Globus pallidus (tissue), 1 donor: ENCODE data around the gene UNC50.

Experiments used
- DNase-seq: peaks from one replicate; pipeline ENCODE4 v3.0.0-alpha.2; 2015; ENCODE audit warnings: low spot score

The UNC50 gene

GRCh38 chr2:98608116-98608961, at the start of gene UNC50, which contains the start of gene COA5:
Gene UNC50 (plus strand): TSS chr2:98608589. CDS start chr2:98609760, 1,171 bp downstream.
Gene COA5 (minus strand): TSS chr2:98608512. CDS start chr2:98608405, 107 bp downstream.
- DNase-seq = peak; percentile 83

GRCh38 chr2:98558852-98559530, 49.4 kb upstream of the UNC50 start:
- DNase-seq = no peak

GRCh38 chr2:98559581-98559980, 48.8 kb upstream of the UNC50 start:
- DNase-seq = no peak

GRCh38 chr2:98560256-98560771, 48.1 kb upstream of the UNC50 start:
- DNase-seq = no peak

GRCh38 chr2:98561018-98561417, 47.4 kb upstream of the UNC50 start:
- DNase-seq = no peak

- DNase-seq = no peak
Measured at GRCh38 chr2:98561902-98562695, 46.3 kb upstream of the UNC50 start.

GRCh38 chr2:98563394-98563793, 45.0 kb upstream of the UNC50 start:
- DNase-seq = no peak

GRCh38 chr2:98564541-98565132, 43.8 kb upstream of the UNC50 start:
- DNase-seq = no peak

GRCh38 chr2:98565286-98565860, 43.0 kb upstream of the UNC50 start:
- DNase-seq = no peak

- no peak for DNase-seq
Measured at GRCh38 chr2:98565941-98566340, 42.4 kb upstream of the UNC50 start.

GRCh38 chr2:98568161-98568956, 40.0 kb upstream of the UNC50 start:
- DNase-seq = no peak

GRCh38 chr2:98569197-98569793, 39.1 kb upstream of the UNC50 start:
- DNase-seq = no peak

GRCh38 chr2:98569915-98570314, 38.5 kb upstream of the UNC50 start:
- no peak for DNase-seq

- DNase-seq = no peak
Measured at GRCh38 chr2:98570356-98570755, 38.0 kb upstream of the UNC50 start.

- DNase-seq = no peak
Measured at GRCh38 chr2:98571121-98571701, 37.2 kb upstream of the UNC50 start.

GRCh38 chr2:98571796-98572195, 36.6 kb upstream of the UNC50 start:
- DNase-seq = no peak

- DNase-seq = no peak
Measured at GRCh38 chr2:98572211-98572610, 36.2 kb upstream of the UNC50 start.

- no peak for DNase-seq
Measured at GRCh38 chr2:98572676-98573075, 35.7 kb upstream of the UNC50 start.

- DNase-seq = no peak
Measured at GRCh38 chr2:98573426-98573825, 35.0 kb upstream of the UNC50 start.
